Heart left ventricle (tissue), 13 donors: ENCODE data around the gene XYLT1.

Experiments used
- CTCF ChIP-seq, 12 donors: fragments of 200-600 bp; sonication (generic) in 4 of 12; IDR thresholded peaks; one replicate each; pipeline versions ENCODE4 v1.5.0 to v1.8.0; 2018 to 2022; ENCODE audit warnings: antibody characterized with exemption in 12 of 12, mild to moderate bottlenecking in 5 of 12
- POLR2A ChIP-seq, 2 donors: fragments of 450-650 bp; IDR thresholded peaks; one replicate each; pipeline ENCODE4 v1.6.1; 2017; ENCODE audit warnings: antibody characterized with exemption in 2 of 2, mild to moderate bottlenecking in 2 of 2, moderate library complexity in 2 of 2
- donor health status: ischemic (EF 13 %, LVEDD 7.1; RV severe dilation, severe dysfunction).
- donor health status: DM: no; HTN: yes; CAD: no.
- donor health status: DM: no; HTN: no; CAD: no.
- donor health status: ischemic (EF 25% LVEDD 6.9; RV normal size, moderate dysfunction).
- donor health status: ischemic (EF 25% LVEDD 5.7; RV mildly dilated, moderate dysfunction).
- donor health status: ischemic (EF 35%, LVEDD 5.7; RV mildly dilated, moderate dysfunction).
- donor health status: nonischemic (EF 11% LVEDD 7.7; RV severe dilation, severe dysfunction).
- donor health status: DM: yes; HTN: yes; CAD: no.
- donor health status: PGD.
- donor health status: ischemic (EF 29% LVEDD 5.4; RV normal size, mild dysfunction).
- donor health status: nonischemic (EF 23%, LVEDD 6.1; RV moderate dilation, normal function).

GRCh38 chr16:17296431-17296830, 174.3 kb downstream of the XYLT1 start:
- TF ChIP-seq POLR2A (IDR thresholded peaks at IDR 0.05) (no peak), CTCF (IDR thresholded peaks at IDR 0.05) (no peak)
